Endometrial microvascular endothelial cells (primary cell): ENCODE data around the gene TXNDC5. TPM values are rescaled to one million over a fixed set of nuclear protein-coding genes. Genes with fewer than 3 reads are reported as not detected.

Source experiments
- in situ Hi-C: cut with HindIII; loops from 2 replicates; pipeline ENCODE4 v1.10.0; 2017; ENCODE audit warnings: low sequenced_read_pairs, low pct_unique_long_range_greater_than_20kb; ENCODE audit errors: inconsistent ontology term
- total RNA-seq: library from RNA; depleted of rRNA; stranded (reverse); fragments of >200 nt; gene quantifications from one replicate; pipeline ENCODE4 v1.2.3, GENCODE V29; 2015; ENCODE audit errors: inconsistent ontology term

TXNDC5 gene
- total RNA-seq, 1 donor from 2014 or later, result 657 TPM

DNA sequence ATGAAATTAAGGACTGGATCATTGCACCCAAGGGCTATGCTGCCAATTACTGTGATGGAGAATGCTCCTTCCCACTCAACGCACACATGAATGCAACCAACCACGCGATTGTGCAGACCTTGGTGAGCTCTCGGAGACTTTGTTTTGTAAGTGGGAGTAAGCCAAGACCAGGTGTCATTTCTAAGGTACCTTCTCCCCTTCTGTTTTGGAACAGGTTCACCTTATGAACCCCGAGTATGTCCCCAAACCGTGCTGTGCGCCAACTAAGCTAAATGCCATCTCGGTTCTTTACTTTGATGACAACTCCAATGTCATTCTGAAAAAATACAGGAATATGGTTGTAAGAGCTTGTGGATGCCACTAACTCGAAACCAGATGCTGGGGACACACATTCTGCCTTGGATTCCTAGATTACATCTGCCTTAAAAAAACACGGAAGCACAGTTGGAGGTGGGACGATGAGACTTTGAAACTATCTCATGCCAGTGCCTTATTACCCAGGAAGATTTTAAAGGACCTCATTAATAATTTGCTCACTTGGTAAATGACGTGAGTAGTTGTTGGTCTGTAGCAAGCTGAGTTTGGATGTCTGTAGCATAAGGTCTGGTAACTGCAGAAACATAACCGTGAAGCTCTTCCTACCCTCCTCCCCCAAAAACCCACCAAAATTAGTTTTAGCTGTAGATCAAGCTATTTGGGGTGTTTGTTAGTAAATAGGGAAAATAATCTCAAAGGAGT is 30.4 kb downstream of the TXNDC5 start:
- in situ Hi-C loops, result no loop called here

- in situ Hi-C loops, result no loop called here
Observed at GRCh38 chr6:7879579-7879978, 31.0 kb downstream of the TXNDC5 start.

GRCh38 chr6:7879043-7879442 is 31.5 kb downstream of the TXNDC5 start:
- in situ Hi-C loops, result no loop called here

DNA sequence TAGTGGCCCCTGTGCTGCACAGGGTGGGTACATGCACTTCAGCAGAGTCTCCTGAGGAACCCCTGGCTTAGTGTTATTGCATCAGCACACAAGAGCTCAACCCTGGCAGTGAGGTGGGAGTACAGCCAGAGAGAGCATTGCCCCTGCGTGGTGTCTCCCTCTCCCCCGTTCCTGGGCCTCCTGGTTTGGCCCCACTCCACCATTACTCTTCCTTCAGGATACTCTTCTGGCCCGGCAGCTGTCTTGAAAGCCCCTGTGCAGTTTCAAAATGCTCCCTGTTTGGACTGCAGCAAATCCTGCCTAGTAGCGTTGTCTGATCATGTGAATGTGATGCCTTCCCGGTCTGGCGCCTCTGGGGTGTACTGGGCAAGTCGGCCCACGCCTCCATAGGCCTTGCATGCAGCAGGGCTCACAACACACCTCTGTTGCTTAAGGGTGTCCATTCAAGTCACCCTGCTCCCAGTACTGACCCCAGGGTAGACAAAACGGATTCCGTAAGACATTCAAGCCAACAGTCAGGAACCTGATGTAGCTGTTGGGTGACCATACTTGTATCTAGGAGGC is 32.1 kb downstream of the TXNDC5 start:
- in situ Hi-C loops, result no loop called here

GRCh38 chr6:7868926-7869325 is 41.7 kb downstream of the TXNDC5 start:
- in situ Hi-C loops, result no loop called here

DNA sequence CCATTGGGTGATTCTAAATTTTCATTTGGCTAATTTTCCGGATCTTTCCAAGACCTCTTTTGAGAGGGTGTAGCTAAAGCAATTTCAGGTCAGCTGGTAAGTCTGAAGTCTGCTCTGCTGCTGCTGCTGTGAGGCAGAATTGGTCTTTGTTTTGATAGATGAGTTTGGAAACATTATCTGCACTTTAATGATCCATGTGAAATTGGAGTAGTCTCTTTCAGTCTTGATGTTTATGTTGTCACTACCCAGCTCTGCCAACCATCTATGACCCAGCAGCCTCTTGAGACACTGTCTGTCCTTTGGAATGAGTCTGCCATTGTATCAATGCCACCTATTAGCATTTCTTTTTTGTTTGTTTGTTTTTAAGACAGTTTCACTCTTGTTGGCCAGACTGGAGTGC is 44.1 kb downstream of the TXNDC5 start:
- in situ Hi-C loops, result no loop called here

DNA sequence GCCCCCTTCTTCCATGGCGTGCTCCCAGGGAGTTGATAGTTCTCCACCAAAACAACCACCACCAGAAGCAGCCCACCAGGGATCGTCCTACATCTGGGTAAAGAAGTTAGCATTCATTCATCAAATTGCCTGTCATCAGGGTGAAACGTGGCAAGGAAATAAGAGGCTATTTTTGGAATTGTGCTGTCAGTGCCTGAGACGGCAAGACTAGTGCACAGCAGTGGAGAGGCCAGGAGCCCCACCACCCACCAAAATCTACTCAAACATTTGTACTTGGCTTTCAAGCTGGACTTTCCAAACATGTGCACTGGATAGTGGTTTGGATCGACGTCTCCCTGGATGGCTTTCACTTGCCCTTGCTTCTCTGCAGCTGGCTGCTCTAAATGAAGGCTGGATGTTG is 44.8 kb downstream of the TXNDC5 start:
- in situ Hi-C loops, result no loop called here

GRCh38 chr6:7859591-7859990 is 51.0 kb downstream of the TXNDC5 start:
- in situ Hi-C loops, result no loop called here

DNA sequence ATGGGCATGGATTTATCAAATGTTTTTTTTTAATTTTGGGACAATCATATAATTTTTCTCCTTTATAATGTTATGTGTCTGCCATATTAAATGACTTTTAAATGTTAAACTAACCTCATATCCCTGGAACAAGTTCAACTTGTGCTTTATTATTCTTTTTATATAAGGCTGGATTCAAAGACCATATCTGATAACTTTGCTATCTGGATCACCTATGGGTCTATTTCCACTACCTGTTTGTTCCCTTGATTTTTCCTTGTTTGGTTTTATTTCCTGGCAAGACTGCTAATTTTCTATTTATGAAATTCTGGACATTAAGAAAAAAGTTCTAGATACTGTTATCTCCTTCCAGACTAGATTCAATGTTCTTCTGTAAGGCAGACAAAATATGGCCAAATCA is 58.8 kb downstream of the TXNDC5 start:
- in situ Hi-C loops, result no loop called here

- in situ Hi-C loops, result no loop called here
Observed at GRCh38 chr6:7848229-7848628, 62.4 kb downstream of the TXNDC5 start.

DNA sequence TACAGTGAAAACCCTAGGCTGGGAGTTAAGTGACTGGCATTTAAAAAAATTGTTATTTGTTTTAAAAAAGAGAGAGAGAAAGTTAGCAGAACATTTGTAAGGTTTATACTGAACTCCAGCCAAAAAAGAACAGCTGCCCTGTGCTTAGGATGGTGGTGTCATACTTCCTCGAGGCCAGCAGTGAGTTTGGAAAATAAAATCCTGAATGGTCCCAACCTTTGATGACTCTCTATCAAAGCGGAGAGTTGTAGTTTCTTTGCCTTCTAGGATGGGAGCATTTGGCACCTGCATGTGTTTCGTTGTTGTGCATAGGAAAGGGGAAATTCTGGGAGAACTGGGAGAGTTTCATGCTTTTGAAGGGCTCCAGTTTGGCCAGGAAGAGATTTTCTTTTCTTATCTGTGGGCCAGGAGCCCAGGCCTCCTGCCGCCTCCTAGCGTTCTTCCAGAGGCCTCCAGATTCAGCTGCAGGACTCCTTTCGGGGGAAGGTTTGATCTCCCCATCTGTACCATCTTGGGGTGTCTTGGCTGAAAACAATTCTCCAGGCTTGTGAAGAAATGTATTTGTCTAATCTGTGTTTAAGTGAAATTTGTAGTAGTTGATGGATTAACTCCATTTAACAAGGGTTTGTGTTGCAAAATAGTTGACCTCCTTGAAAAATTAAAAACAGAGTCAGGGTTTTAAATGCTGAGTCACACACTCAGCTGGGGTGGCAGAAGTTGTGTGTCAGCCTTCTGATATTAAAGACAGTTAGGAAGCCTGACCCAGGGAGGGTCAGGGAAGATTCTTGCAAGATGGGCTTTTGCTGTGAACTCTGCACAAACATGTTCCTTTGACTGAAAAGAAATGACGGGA is 63.4 kb downstream of the TXNDC5 start:
- in situ Hi-C loops, result no loop called here

DNA sequence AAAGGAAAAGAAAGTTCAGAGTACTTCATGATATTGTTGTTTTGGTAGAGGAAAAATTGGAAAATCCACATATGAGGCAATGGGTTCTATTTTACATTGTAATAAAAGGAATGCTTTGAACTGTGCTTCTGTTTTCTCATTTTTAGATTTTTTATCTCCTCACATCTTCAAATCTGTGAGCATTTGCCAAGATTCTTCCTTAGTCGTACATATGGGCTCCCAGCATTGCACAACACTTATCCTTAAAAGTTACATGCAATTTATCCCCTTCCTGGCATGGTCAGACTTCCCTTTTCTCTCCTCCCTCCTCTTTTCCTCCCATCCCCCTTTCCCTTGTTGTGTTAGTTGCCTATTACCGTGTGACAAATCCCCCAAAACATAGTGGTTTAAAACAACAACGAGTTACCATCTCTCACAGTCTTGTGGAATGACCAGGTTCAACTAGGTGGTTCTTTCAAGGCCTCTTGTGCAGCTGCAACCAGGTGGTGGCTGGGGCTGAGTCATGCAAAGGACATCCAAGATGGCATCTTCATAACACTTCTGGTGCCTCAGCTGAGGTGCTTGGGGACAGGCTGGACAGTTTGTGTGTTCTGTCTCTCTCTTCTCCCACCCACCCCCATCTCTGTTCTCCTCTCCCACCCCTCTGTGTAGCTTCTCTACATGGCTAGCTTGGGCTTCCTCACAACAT is 68.7 kb downstream of the TXNDC5 start:
- in situ Hi-C loops, result no loop called here

- in situ Hi-C loops, result no loop called here
Observed at GRCh38 chr6:7836371-7837026, 74.1 kb downstream of the TXNDC5 start.

DNA sequence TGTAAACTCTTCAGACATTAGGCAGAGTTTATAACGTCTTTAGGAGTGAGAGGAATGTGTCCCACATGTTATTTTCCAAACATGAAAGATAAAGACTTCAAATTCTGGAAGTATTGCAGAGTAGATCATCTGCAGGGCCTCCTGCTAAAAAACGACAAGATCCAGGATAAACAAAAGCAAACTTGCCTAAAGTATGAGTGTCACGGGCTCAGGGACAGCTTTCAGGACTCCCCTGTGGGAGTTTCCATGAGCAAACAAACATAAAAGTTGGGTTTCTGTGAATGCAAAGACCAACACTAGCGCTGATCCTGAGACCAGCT is 76.9 kb downstream of the TXNDC5 start:
- in situ Hi-C loops, result no loop called here

- in situ Hi-C loops, result no loop called here
Observed at GRCh38 chr6:7832904-7833750, 77.5 kb downstream of the TXNDC5 start.
